Smooth muscle cell of the coronary artery (primary cell): ENCODE measurements around the gene TRAF6. TPM values are rescaled to one million over a fixed set of nuclear protein-coding genes. Genes with fewer than 3 reads are reported as not detected.

ENCODE experiments used
- total RNA-seq: library from RNA; depleted of rRNA; stranded (reverse); fragments of >200 nt; gene quantifications from 2 replicates; pipeline ENCODE4 v1.2.3, GENCODE V29; 2014; ENCODE audit warnings: low replicate concordance

Gene TRAF6, protein sequence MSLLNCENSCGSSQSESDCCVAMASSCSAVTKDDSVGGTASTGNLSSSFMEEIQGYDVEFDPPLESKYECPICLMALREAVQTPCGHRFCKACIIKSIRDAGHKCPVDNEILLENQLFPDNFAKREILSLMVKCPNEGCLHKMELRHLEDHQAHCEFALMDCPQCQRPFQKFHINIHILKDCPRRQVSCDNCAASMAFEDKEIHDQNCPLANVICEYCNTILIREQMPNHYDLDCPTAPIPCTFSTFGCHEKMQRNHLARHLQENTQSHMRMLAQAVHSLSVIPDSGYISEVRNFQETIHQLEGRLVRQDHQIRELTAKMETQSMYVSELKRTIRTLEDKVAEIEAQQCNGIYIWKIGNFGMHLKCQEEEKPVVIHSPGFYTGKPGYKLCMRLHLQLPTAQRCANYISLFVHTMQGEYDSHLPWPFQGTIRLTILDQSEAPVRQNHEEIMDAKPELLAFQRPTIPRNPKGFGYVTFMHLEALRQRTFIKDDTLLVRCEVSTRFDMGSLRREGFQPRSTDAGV
- total RNA-seq, result 4.3 and 6.1 TPM in 2 replicates

DNA sequence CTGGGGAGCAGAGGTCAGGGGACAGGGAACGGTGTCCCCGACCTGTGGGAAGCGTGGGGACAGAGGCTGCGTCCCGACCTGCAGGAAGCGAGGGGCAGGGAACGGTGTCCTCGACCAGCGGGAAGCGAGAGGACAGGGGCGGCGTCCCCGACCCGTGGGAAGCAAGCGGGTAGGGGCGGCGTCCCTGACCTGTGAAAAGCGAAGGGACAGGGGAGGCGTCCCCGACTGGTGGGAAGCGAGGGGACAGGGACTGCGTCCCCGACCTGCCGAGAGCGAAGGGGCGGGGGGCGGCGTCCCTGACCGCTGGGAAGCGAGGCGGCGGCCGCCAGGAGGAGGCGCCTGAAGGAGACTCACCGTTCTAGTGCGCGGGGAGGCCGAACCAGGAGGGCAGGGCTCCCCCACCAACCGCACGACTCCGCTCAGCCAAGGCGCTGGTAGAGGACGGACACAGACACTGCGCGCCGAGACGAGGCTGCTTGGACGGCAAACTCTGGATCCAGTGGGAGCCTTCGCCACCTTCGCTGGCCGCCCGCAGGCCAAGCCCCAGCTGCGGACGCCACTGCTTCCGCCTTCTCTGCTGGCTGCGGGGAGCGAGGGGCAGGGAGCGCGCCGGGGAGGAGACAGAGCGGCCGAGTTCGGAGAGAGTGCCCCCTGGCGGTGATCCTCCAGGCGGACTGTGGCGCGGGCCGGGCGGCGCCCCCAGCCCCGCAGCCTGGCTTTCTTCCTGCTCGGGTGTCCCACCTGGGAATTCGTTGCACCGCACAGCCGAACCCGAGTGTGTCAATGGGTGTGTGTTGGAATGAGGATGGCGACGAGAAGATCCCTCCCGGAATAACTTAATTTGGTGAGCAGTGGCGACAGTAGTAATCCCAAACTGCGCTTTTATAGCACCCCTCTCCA is at the start of gene TRAF6:
Gene TRAF6, minus strand, starts transcription at position 579 of the 900 bp plus-strand sequence. CDS start 8,757 bp downstream, outside the sequence.

Other genes starting within 250 kb of the TRAF6 start
- gene COMMD9, start 220.8 kb downstream of the TRAF6 start, total RNA-seq, result 22.1 and 27.2 TPM in 2 replicates
- 6.3 and 43.7 TPM in 2 replicates for gene PRR5L, start 214.0 kb downstream of the TRAF6 start, total RNA-seq
- gene RAG1, start 57.7 kb upstream of the TRAF6 start, total RNA-seq, result 0.12 and 0.60 TPM in 2 replicates
- 31.8 and 34.9 TPM in 2 replicates for gene IFTAP, start 84.2 kb upstream of the TRAF6 start, total RNA-seq
- not detected in 2 replicates for gene RAG2, start 88.0 kb upstream of the TRAF6 start, total RNA-seq